ENCODE results near the gene EFEMP2. TPM values are rescaled to one million over a fixed set of nuclear protein-coding genes. Genes with fewer than 3 reads are reported as not detected.
A peak's percentile ranks its signal among the peaks of the same experiment; 100 is the strongest.

EFEMP2 gene
- total and polyA plus RNA-seq, 10 of the 15 experiments (the other 5 are each of a cell fraction or from before 2014, with no cell fraction given), result 0.24 to 13.2 (median 1.3) TPM; not detected in 1

- TF ChIP-seq CUX1 (IDR thresholded peaks at IDR 0.05; ENCODE audit: insufficient replicate concordance, low read depth, low read length), result no peak
- peak; percentile 94 for TF ChIP-seq CREM (IDR thresholded peaks at IDR 0.05; ENCODE audit: low read depth)
- TF ChIP-seq SP1 (IDR thresholded peaks at IDR 0.05; ENCODE audit: low read depth, low read length), result peak; percentile 59
- no peak for TF ChIP-seq ZNF384 (IDR thresholded peaks at IDR 0.05; ENCODE audit: borderline replicate concordance, low read depth, low read length)
- no peak for TF ChIP-seq SREBF2 (IDR thresholded peaks at IDR 0.05; ENCODE audit: low read length)
- no peak for TF ChIP-seq E4F1 (IDR thresholded peaks at IDR 0.05; ENCODE audit: borderline replicate concordance, partially characterized antibody)
- TF ChIP-seq ESRRA (IDR thresholded peaks at IDR 0.05; ENCODE audit: low read length), result no peak
- TF ChIP-seq MTA3 (IDR thresholded peaks at IDR 0.05; ENCODE audit: borderline replicate concordance, low read length), result no peak
- no peak for TF ChIP-seq MYC (IDR thresholded peaks at IDR 0.05; ENCODE audit: insufficient read depth, insufficient read length, insufficient replicate concordance, low read length, severe bottlenecking)
- no peak for TF ChIP-seq ATF3 (IDR thresholded peaks at IDR 0.05; ENCODE audit: borderline replicate concordance, extremely low read depth, low read depth, low read length)
- TF ChIP-seq HDAC2 (IDR thresholded peaks at IDR 0.05), result no peak
- 0 out of 2 replicates have a peak, but pooled peaks have one; percentile 19 for TF ChIP-seq ZNF24 (IDR thresholded peaks at IDR 0.05)
- no peak for TF ChIP-seq KAT2A (conservative IDR thresholded peaks at IDR 0.05; ENCODE audit: control insufficient read depth, low read depth, low read length)
- TF ChIP-seq JUND (IDR thresholded peaks at IDR 0.05; ENCODE audit: low read depth, low read length), result peak; percentile 93
- no peak for TF ChIP-seq CEBPB (IDR thresholded peaks at IDR 0.05; ENCODE audit: borderline replicate concordance in 1 of 2, low read depth in 2 of 2, low read length in 2 of 2)
- no peak for TF ChIP-seq NFYA (IDR thresholded peaks at IDR 0.05; ENCODE audit: borderline replicate concordance, low read depth, low read length)
- TF ChIP-seq MEF2A (IDR thresholded peaks at IDR 0.05; ENCODE audit: insufficient read depth, low read depth, low read length), result no peak
- TF ChIP-seq CBX5 (IDR thresholded peaks at IDR 0.05; ENCODE audit: low read depth), result no peak
- TF ChIP-seq, protein P1, sequence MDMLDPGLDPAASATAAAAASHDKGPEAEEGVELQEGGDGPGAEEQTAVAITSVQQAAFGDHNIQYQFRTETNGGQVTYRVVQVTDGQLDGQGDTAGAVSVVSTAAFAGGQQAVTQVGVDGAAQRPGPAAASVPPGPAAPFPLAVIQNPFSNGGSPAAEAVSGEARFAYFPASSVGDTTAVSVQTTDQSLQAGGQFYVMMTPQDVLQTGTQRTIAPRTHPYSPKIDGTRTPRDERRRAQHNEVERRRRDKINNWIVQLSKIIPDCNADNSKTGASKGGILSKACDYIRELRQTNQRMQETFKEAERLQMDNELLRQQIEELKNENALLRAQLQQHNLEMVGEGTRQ (IDR thresholded peaks at IDR 0.05; ENCODE audit: borderline replicate concordance, low read depth, low read length), result no peak
- TF ChIP-seq PAX8 (IDR thresholded peaks at IDR 0.05), result no peak
- TF ChIP-seq TCF3 (IDR thresholded peaks at IDR 0.05; ENCODE audit: borderline replicate concordance, insufficient read depth, low read depth, low read length), result peak; percentile 54
These were observed 27.7 kb upstream of the EFEMP2 start, which contains the start of gene FOSL1 (continued) for GRCh38 chr11:65900125-65900898.

All from GM12878 (cell line).